A549 (cell line): Measurements from ENCODE around the gene JAKMIP1.

Source experiments
- CEBPB ChIP-seq, 2 experiments: fragments of >200 bp in 1 of 2; sonication (Bioruptor Twin) in 1 of 2; formaldehyde crosslinking in 1 of 2; IDR thresholded peaks; 2 replicates each; pipeline ENCODE4 v1.6.1; 2012 to 2016
- CHD4 ChIP-seq: fragments of 200-600 bp; sonication (generic); IDR thresholded peaks from 2 replicates; pipeline ENCODE4 v1.6.1; 2016; ENCODE audit warnings: antibody characterized with exemption, mild to moderate bottlenecking, borderline replicate concordance
- CTCF ChIP-seq: fragments of >200 bp; sonication (Bioruptor Twin); formaldehyde crosslinking; IDR thresholded peaks from 3 replicates; pipeline ENCODE4 v1.5.1; 2016
- EP300 ChIP-seq, 2 experiments: fragments of >200 bp; sonication (Bioruptor Twin); formaldehyde crosslinking; IDR thresholded peaks; 2 replicates in 1 of 2; 3 replicates in 1 of 2; pipeline ENCODE4 v1.6.1; 2016 to 2017
- JUNB ChIP-seq: fragments of >200 bp; sonication (Bioruptor Twin); formaldehyde crosslinking; IDR thresholded peaks from 2 replicates; pipeline ENCODE4 v1.6.1; 2016
- KDM1A ChIP-seq: fragments of 200-600 bp; sonication (generic); IDR thresholded peaks from 2 replicates; pipeline ENCODE4 v1.6.1; 2016; ENCODE audit warnings: low read depth, mild to moderate bottlenecking
- MYC ChIP-seq: IDR thresholded peaks from 2 replicates; pipeline ENCODE4 v1.6.1; 2012; ENCODE audit warnings: mild to moderate bottlenecking, inconsistent platforms, low read length, improper control_type of control experiment, borderline replicate concordance
- NFE2L2 ChIP-seq: fragments of 150-350 bp; conservative IDR thresholded peaks from 2 replicates; pipeline ENCODE4 v1.6.1; 2014; ENCODE audit warnings: low read length
- RCOR1 ChIP-seq: fragments of 150-350 bp; IDR thresholded peaks from 2 replicates; pipeline ENCODE4 v1.6.1; 2014; ENCODE audit warnings: antibody characterized with exemption, low read length, low read depth
- REST ChIP-seq: fragments of 200-600 bp; sonication (generic); IDR thresholded peaks from 2 replicates; pipeline ENCODE4 v1.6.1; 2016; ENCODE audit warnings: antibody characterized with exemption, mild to moderate bottlenecking, moderate library complexity
- RFX5 ChIP-seq: fragments of 450-650 bp; IDR thresholded peaks from 2 replicates; pipeline ENCODE4 v1.7.1; 2014; ENCODE audit warnings: antibody characterized with exemption, mild to moderate bottlenecking, moderate library complexity
- ZFP36 ChIP-seq: fragments of 450-650 bp; IDR thresholded peaks from 2 replicates; pipeline ENCODE4 v1.6.1; 2014; ENCODE audit warnings: borderline replicate concordance; ENCODE audit not compliant: partially characterized antibody
- TF ChIP-seq, protein P1 (sequence below): IDR thresholded peaks from 2 replicates; pipeline ENCODE4 v1.6.1; 2012
- TF ChIP-seq, protein P2 (sequence below): fragments of 150-350 bp; IDR thresholded peaks from 2 replicates; pipeline ENCODE4 v1.6.1; 2014; ENCODE audit warnings: low read depth, mild to moderate bottlenecking, low read length

DNA sequence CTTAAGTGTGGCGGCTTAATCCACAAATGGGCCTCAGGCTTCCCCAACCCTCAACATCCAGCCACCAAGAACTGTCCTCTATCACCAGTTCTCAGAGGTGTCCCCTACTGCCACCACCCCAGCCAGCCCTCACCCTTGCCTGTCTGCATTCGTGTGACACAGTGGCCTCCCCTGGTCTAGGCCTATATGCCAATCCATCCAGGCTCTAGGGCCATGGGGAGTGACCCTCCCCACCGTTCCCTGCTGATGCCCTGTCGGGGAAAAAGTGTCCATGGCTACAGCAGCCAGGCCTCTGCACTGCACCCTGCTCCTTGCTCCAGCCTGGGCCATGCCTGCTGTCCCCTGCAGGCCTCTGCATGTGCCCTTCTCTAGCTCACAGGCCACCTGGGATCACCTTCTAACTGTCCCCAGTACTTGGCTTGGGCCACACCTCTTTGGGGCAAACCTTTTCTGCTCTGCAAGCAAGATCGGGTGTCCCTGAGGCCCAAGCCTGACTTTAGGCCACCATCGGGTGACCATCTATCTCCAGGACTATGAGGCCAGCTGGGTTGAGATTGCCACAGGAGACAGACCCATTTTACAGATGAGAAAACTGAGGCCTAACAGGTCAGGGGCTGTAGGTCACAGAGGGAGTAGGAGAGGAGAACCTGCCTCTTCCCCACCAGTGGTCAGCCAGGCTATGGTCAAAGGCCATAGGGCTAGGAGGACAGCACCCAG lies 75.8 kb downstream of the JAKMIP1 start:
- TF ChIP-seq CEBPB (IDR thresholded peaks at IDR 0.05) (no peak), RCOR1 (no peak), JUNB (no peak), KDM1A (no peak), CTCF (no peak), EP300 (IDR thresholded peaks at IDR 0.05) (no peak), REST (no peak), NFE2L2 (no peak), CHD4 (no peak), ZFP36 (no peak), MYC (no peak), RFX5 (no peak)
- TF ChIP-seq, protein P1, sequence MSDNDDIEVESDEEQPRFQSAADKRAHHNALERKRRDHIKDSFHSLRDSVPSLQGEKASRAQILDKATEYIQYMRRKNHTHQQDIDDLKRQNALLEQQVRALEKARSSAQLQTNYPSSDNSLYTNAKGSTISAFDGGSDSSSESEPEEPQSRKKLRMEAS: no peak
- TF ChIP-seq, protein P2, sequence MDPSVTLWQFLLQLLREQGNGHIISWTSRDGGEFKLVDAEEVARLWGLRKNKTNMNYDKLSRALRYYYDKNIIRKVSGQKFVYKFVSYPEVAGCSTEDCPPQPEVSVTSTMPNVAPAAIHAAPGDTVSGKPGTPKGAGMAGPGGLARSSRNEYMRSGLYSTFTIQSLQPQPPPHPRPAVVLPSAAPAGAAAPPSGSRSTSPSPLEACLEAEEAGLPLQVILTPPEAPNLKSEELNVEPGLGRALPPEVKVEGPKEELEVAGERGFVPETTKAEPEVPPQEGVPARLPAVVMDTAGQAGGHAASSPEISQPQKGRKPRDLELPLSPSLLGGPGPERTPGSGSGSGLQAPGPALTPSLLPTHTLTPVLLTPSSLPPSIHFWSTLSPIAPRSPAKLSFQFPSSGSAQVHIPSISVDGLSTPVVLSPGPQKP: no peak
